Fibroblast of skin of scalp (primary cell): ENCODE measurements around the gene ALDH1L2. TPM values are rescaled to one million over a fixed set of nuclear protein-coding genes. Genes with fewer than 3 reads are reported as not detected.
"Not testable (repeated sequence)": the region's sequence is repeated elsewhere in the genome, so short reads cannot be mapped to it uniquely, and the experiment has no call there.

ENCODE experiments used
- DNase-seq: peaks from one replicate; pipeline ENCODE4 v3.0.0-alpha.2; 2013
- polyA plus RNA-seq, 2 experiments: library from polyadenylated mRNA; unstranded; fragments of 120-200 nt; gene quantifications; one replicate each; pipeline ENCODE4 v1.2.1, GENCODE V29; 2013; ENCODE audit not compliant: insufficient read length in 2 of 2

Gene ALDH1L2
- 118 TPM for polyA plus RNA-seq (2013, experiment 1 of 2; ENCODE audit: insufficient read length)
- 129 TPM for polyA plus RNA-seq (2013, experiment 2 of 2; ENCODE audit: insufficient read length)

GRCh38 chr12:105084251-105085250, at the start of gene ALDH1L2:
ALDH1L2 (minus strand) TSS chr12:105084458; CDS start chr12:105084436, 22 bp downstream.
- DNase-seq = peak; percentile 94

GRCh38 chr12:105120551-105120950, 36.3 kb upstream of the ALDH1L2 start:
- DNase-seq = no peak

GRCh38 chr12:105116969-105117368, 32.7 kb upstream of the ALDH1L2 start:
- no peak for DNase-seq

- no peak for DNase-seq
These were observed 28.8 kb upstream of the ALDH1L2 start for GRCh38 chr12:105113094-105113493.

- no peak for DNase-seq
These were observed 26.6 kb upstream of the ALDH1L2 start for GRCh38 chr12:105110851-105111250.

- no peak for DNase-seq
These were observed 25.4 kb upstream of the ALDH1L2 start for GRCh38 chr12:105109465-105110212.

GRCh38 chr12:105107494-105108371, 23.5 kb upstream of the ALDH1L2 start, which contains the start of gene WASHC4:
WASHC4 (plus strand) TSS chr12:105107731; CDS start chr12:105107801, 70 bp downstream.
- peak; percentile 94 for DNase-seq

- DNase-seq = no peak
These were observed 22.9 kb upstream of the ALDH1L2 start for GRCh38 chr12:105107171-105107493.

- no peak for DNase-seq
These were observed 22.4 kb upstream of the ALDH1L2 start for GRCh38 chr12:105106621-105107020.

GRCh38 chr12:105104762-105105161, 20.5 kb upstream of the ALDH1L2 start:
- no peak for DNase-seq

GRCh38 chr12:105102673-105103072, 18.4 kb upstream of the ALDH1L2 start:
- no peak for DNase-seq

- peak; percentile 28 for DNase-seq
These were observed 16.7 kb upstream of the ALDH1L2 start for GRCh38 chr12:105100998-105101397.

- DNase-seq = peak; percentile 68
These were observed 16.1 kb upstream of the ALDH1L2 start for GRCh38 chr12:105100207-105100985.

- no peak for DNase-seq
These were observed 15.1 kb upstream of the ALDH1L2 start for GRCh38 chr12:105099356-105099755.

GRCh38 chr12:105095338-105095737, 11.1 kb upstream of the ALDH1L2 start:
- DNase-seq = not testable (repeated sequence)

- no peak for DNase-seq
These were observed 8.1 kb upstream of the ALDH1L2 start for GRCh38 chr12:105092336-105092735.

- no peak for DNase-seq
These were observed 7.4 kb upstream of the ALDH1L2 start for GRCh38 chr12:105091476-105092206.

- DNase-seq = no peak
These were observed 6.1 kb upstream of the ALDH1L2 start for GRCh38 chr12:105090361-105090760.

- no peak for DNase-seq
These were observed 5.6 kb upstream of the ALDH1L2 start for GRCh38 chr12:105089817-105090216.

- DNase-seq = no peak
These were observed 1.2 kb upstream of the ALDH1L2 start for GRCh38 chr12:105085501-105085900.
